ENCODE results near the gene GNG8.

- TF ChIP-seq CTCF (IDR thresholded peaks at IDR 0.05 in 4 of 5, conservative IDR thresholded peaks at IDR 0.05 in 1 of 5), result no peak
- TF ChIP-seq POLR2A (IDR thresholded peaks at IDR 0.05), result no peak
Observed at GRCh38 chr19:46606019-46606418, 30.0 kb downstream of the GNG8 start.

Measured in gastrocnemius medialis (tissue), 4 donors.